DND-41 (cell line): ENCODE results near the gene OR5A1.

Source experiments
- ATAC-seq: fragments of 200-7000 bp; cut with Tn5 transposase; 3 replicates; pipeline ENCODE4 v1.9.1; 2021; ENCODE audit warnings: low read depth; ENCODE audit not compliant: insufficient read depth
- DNase-seq: peaks from one replicate; pipeline ENCODE4 v3.0.0-alpha.2; 2020
- H2AFZ ChIP-seq: 2 replicates; pipeline ENCODE4 v1.6.0; 2012; ENCODE audit warnings: low read depth, low read length
- H3K27ac ChIP-seq: 2 replicates; pipeline ENCODE4 v1.5.1; 2012; ENCODE audit warnings: low read length, inconsistent platforms
- H3K27me3 ChIP-seq: fragments of 200-600 bp; sonication (generic); 2 replicates; pipeline ENCODE4 v1.6.0; 2012; ENCODE audit warnings: low read length, mild to moderate bottlenecking, inconsistent platforms; ENCODE audit not compliant: insufficient read depth, poor library complexity
- H3K36me3 ChIP-seq: 2 replicates; pipeline ENCODE4 v1.5.1; 2012; ENCODE audit warnings: low read length, inconsistent platforms; ENCODE audit not compliant: insufficient read depth
- H3K4me1 ChIP-seq: 2 replicates; pipeline ENCODE4 v1.5.1; 2012; ENCODE audit warnings: mild to moderate bottlenecking, low read length; ENCODE audit not compliant: insufficient read depth
- H3K4me2 ChIP-seq: 2 replicates; pipeline ENCODE4 v1.6.0; 2012; ENCODE audit warnings: mild to moderate bottlenecking, moderate library complexity, low read length, inconsistent platforms; ENCODE audit not compliant: insufficient read depth
- H3K4me3 ChIP-seq, 2 experiments: fragments of 200-600 bp in 1 of 2; shearing (Covaris generic) in 1 of 2; 2 replicates each; pipeline ENCODE4 v1.5.1; 2012 to 2016; ENCODE audit warnings: inconsistent platforms in 2 of 2, low read length in 2 of 2, mild to moderate bottlenecking in 2 of 2, low read depth in 1 of 2, moderate library complexity in 1 of 2
- H3K79me2 ChIP-seq: 2 replicates; pipeline ENCODE4 v1.6.0; 2012; ENCODE audit warnings: low read length, inconsistent platforms; ENCODE audit not compliant: insufficient read depth
- H3K9ac ChIP-seq: 2 replicates; pipeline ENCODE4 v1.6.0; 2012; ENCODE audit warnings: low read depth, mild to moderate bottlenecking, inconsistent platforms, low read length, moderate library complexity
- H3K9me3 ChIP-seq: 2 replicates; pipeline ENCODE4 v1.5.1; 2012; ENCODE audit warnings: low read length, moderate library complexity, mild to moderate bottlenecking, inconsistent platforms; ENCODE audit not compliant: insufficient read depth, severe bottlenecking
- H4K20me1 ChIP-seq: 2 replicates; pipeline ENCODE4 v1.6.0; 2012; ENCODE audit warnings: low read length; ENCODE audit not compliant: insufficient read depth
- CTCF ChIP-seq: IDR thresholded peaks from 2 replicates; pipeline ENCODE4 v1.5.1; 2012; ENCODE audit warnings: borderline replicate concordance, low read length, moderate library complexity, mild to moderate bottlenecking; ENCODE audit not compliant: poor library complexity, severe bottlenecking; ENCODE audit errors: extremely low read depth
- EZH2 ChIP-seq: IDR thresholded peaks from 3 replicates; pipeline ENCODE4 v1.6.1; 2012; ENCODE audit warnings: borderline replicate concordance, low read depth, mild to moderate bottlenecking, moderate library complexity, low read length, inconsistent platforms; ENCODE audit not compliant: severe bottlenecking

Gene OR5A1

DNA sequence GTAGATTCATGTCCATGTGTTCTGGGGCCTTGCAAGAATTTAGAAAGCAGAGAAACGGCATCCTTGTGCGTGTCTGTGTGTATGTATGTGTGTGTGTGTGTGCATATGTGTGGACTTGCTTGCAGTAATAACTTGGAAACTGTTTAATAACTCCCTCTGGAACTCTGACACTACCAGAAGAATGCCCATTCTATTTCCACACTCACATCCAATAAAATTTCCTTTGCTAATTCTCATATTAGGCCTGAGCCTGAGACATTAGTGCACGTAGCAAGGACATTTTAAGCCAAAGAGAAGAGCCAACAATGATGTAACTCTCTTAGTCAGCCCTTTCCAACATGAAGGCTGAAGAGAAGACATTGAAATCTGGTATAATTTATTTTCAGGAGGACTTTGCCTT lies 23.6 kb downstream of the OR5A1 start:
- no peak for DNase-seq
- Histone ChIP-seq H3K4me3 (no peak overlapping the region), H3K9me3 (no peaks in the 10 kb centered on the region), H2AFZ (no peak overlapping the region), H3K4me2 (no peak overlapping the region), H3K27me3 (no peaks in the 10 kb centered on the region), H3K9ac (no peak overlapping the region), H4K20me1 (no peaks in the 10 kb centered on the region), H3K36me3 (no peaks in the 10 kb centered on the region), H3K79me2 (no peaks in the 10 kb centered on the region), H3K27ac (no peak overlapping the region), H3K4me1 (no peaks in the 10 kb centered on the region)
- TF ChIP-seq EZH2, result no peak
- TF ChIP-seq CTCF, result no peak
- no peak for ATAC-seq

GRCh38 chr11:59463190-59463641 lies 26.9 kb downstream of the OR5A1 start:
- H3K4me1 ChIP-seq, result no peaks in the 10 kb centered on the region
- H3K9me3 ChIP-seq, result no peaks in the 10 kb centered on the region
- no peak overlapping the region for H3K9ac ChIP-seq
- DNase-seq (no peak), ATAC-seq (no peak)
- no peaks in the 10 kb centered on the region for H3K27me3 ChIP-seq
- H3K4me3 ChIP-seq, result no peak overlapping the region
- H2AFZ ChIP-seq, result no peak overlapping the region
- H3K27ac ChIP-seq, result no peak overlapping the region
- H3K4me2 ChIP-seq, result no peak overlapping the region
- H4K20me1 ChIP-seq, result no peaks in the 10 kb centered on the region
- H3K36me3 ChIP-seq, result no peaks in the 10 kb centered on the region
- TF ChIP-seq EZH2 (no peak), CTCF (no peak)
- H3K79me2 ChIP-seq, result no peaks in the 10 kb centered on the region

DNA sequence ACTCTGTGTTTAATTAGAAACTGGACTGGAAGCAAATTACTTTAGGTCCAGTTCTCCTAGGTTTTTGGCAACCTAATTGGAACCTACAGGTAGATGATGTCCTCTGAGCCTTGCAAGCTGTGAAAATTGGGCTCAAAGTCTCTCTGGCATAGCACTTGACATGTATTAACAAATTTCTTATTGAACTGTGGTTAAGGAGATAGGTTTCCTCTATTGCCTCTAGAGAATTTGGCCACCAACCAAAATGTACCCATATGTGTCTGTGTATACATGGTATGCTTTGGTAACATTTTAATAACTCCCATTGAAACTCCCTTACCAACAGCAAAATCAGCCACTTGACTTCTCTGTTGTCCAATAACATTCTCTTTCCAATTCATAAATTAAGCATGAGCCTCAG lies 36.7 kb downstream of the OR5A1 start, which contains the start of gene OR4D10:
Gene OR4D10, plus strand, starts transcription at position 301 of the 400 bp plus-strand sequence. CDS start 4,115 bp downstream, outside the sequence.
- Histone ChIP-seq H3K79me2 (no peaks in the 10 kb centered on the region), H2AFZ (no peak within 1 kb of the TSS), H3K4me2 (no peak within 1 kb of the TSS), H3K9me3 (no peaks in the 10 kb centered on the region), H3K4me1 (no peaks in the 10 kb centered on the region), H3K27ac (no peak within 1 kb of the TSS), H4K20me1 (no peaks in the 10 kb centered on the region), H3K9ac (no peak within 1 kb of the TSS), H3K36me3 (no peaks in the 10 kb centered on the region), H3K27me3 (no peaks in the 10 kb centered on the region), H3K4me3 (no peak within 1 kb of the TSS)
- ATAC-seq (no peak), DNase-seq (no peak)
- no peak for TF ChIP-seq CTCF

DNA sequence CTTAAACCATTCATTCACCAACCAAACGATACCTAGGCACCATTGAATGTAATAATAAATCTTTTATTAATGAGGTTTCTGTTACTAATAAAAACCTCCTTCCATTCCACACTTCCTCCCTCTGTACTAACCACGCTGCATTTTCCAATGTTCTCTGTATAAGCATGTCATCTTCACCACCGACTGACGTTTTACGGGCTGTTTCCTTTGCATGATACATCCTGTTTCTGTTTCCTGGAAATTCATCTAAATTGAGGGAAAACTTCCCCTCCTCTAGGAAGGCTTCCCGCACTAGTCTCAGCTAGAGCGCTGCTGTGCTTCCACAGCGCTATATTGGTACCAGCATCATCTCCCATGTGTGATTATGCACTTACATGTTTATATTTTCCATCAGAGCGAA lies 38.9 kb downstream of the OR5A1 start:
- no peak for TF ChIP-seq CTCF
- TF ChIP-seq EZH2, result no peak
- Histone ChIP-seq H3K79me2 (no peaks in the 10 kb centered on the region), H3K27me3 (no peaks in the 10 kb centered on the region), H3K4me2 (no peak overlapping the region), H3K9ac (no peak overlapping the region), H2AFZ (no peak overlapping the region), H3K9me3 (no peaks in the 10 kb centered on the region), H4K20me1 (no peaks in the 10 kb centered on the region), H3K27ac (no peak overlapping the region), H3K36me3 (no peaks in the 10 kb centered on the region), H3K4me1 (no peaks in the 10 kb centered on the region), H3K4me3 (no peak overlapping the region)
- DNase-seq, result no peak
- ATAC-seq, result no peak
